Activated CD4-positive, alpha-beta memory T cell treated with anti-CD3 and anti-CD28 coated beads for 36 hours (primary cell): Measurements from ENCODE around the gene TBRG4. TPM values are rescaled to one million over a fixed set of nuclear protein-coding genes. Genes with fewer than 3 reads are reported as not detected.
A peak's percentile ranks its signal among the peaks of the same experiment; 100 is the strongest.

Experiments used
- CTCF ChIA-PET: fragments of 350-600 bp; sonication (Branson Sonifier 250); formaldehyde crosslinking; loops from one replicate; lab custom pipeline; 2021; ENCODE audit warnings: antibody characterized with exemption, inconsistent platforms; lab: Charles Lee
- POLR2A ChIA-PET: fragments of 350-600 bp; sonication (Branson Sonifier 250); formaldehyde crosslinking; loops from one replicate; lab custom pipeline; 2021; ENCODE audit warnings: antibody characterized with exemption; lab: Charles Lee
- DNase-seq: peaks from one replicate; pipeline ENCODE4 v3.0.0-alpha.2; 2020
- H3K27ac Mint-ChIP-seq: one replicate; pipeline ENCODE4 v1.8.0; 2021; ENCODE audit warnings: mixed read lengths
- H3K27me3 Mint-ChIP-seq: one replicate; pipeline ENCODE4 v1.8.0; 2021; ENCODE audit warnings: mixed read lengths
- H3K36me3 Mint-ChIP-seq: one replicate; pipeline ENCODE4 v1.8.0; 2021; ENCODE audit warnings: mixed read lengths
- H3K4me1 Mint-ChIP-seq: one replicate; pipeline ENCODE4 v1.8.0; 2021; ENCODE audit warnings: low read depth, mixed read lengths
- H3K4me3 Mint-ChIP-seq: one replicate; pipeline ENCODE4 v1.8.0; 2021; ENCODE audit warnings: mild to moderate bottlenecking, mixed read lengths
- H3K9me3 Mint-ChIP-seq: one replicate; pipeline ENCODE4 v1.8.0; 2021; ENCODE audit warnings: mixed read lengths
- intact Hi-C: fragments of 100-400 bp; cut with micrococcal nuclease; formaldehyde crosslinking; loops from one replicate; pipeline ENCODE4 v1.15.1; 2023
- total RNA-seq, 2 experiments: library from RNA; stranded (reverse); gene quantifications; one replicate each; pipeline ENCODE4 v1.2.3, GENCODE V29; 2021

TBRG4 gene
- total RNA-seq, 2 experiments from 2014 or later, result 135 to 137 TPM

- intact Hi-C loops, result no loop called here
- Mint-ChIP-seq H3K27me3 (no peaks in the 10 kb centered on the region), H3K27ac (no peak overlapping the region), H3K36me3 (peaks cover 28% of the 10 kb centered on the region), H3K4me3 (no peak overlapping the region), H3K9me3 (no peaks in the 10 kb centered on the region), H3K4me1 (no peaks in the 10 kb centered on the region)
- DNase-seq, result no peak
- CTCF ChIA-PET, result no interaction called here
- POLR2A ChIA-PET, result interaction anchor here (1.0 to 1.1 kb wide), 2 partner anchors 9 to 126 kb away, joined by 3 read pairs; no protein-coding TSS in a partner anchor
These were observed 12.3 kb downstream of the TBRG4 start for GRCh38 chr7:45098983-45099839.

- CTCF ChIA-PET, result no interaction called here
- H3K9me3 Mint-ChIP-seq, result peaks cover 6% of the 10 kb centered on the region
- H3K27ac Mint-ChIP-seq, result no peak overlapping the region
- H3K4me1 Mint-ChIP-seq, result peaks cover 7% of the 10 kb centered on the region
- peaks cover 13% of the 10 kb centered on the region for H3K27me3 Mint-ChIP-seq
- POLR2A ChIA-PET, result no interaction called here
- no peak for DNase-seq
- intact Hi-C loops, result no loop called here
- no peak overlapping the region for H3K4me3 Mint-ChIP-seq
- H3K36me3 Mint-ChIP-seq, result no peaks in the 10 kb centered on the region
These were observed 18.6 kb downstream of the TBRG4 start for GRCh38 chr7:45092931-45093235.

- ChIA-PET POLR2A (no interaction called here), CTCF (no interaction called here)
- intact Hi-C loops, result no loop called here
- peaks cover 6% of the 10 kb centered on the region for H3K9me3 Mint-ChIP-seq
- H3K27me3 Mint-ChIP-seq, result peaks cover 13% of the 10 kb centered on the region
- no peaks in the 10 kb centered on the region for H3K36me3 Mint-ChIP-seq
- H3K4me3 Mint-ChIP-seq, result no peak overlapping the region
- H3K27ac Mint-ChIP-seq, result no peak overlapping the region
- peaks cover 7% of the 10 kb centered on the region for H3K4me1 Mint-ChIP-seq
- DNase-seq, result no peak
These were observed 19.2 kb downstream of the TBRG4 start for GRCh38 chr7:45092100-45092930.

- ChIA-PET POLR2A (interaction anchor here (1.0 kb wide), 1 partner anchor 46 kb away, joined by 3 read pairs; no protein-coding TSS in a partner anchor), CTCF (interaction anchor here (1.0 kb wide), 1 partner anchor 46 kb away, joined by 3 read pairs; no protein-coding TSS in a partner anchor)
- Mint-ChIP-seq H3K4me1 (peaks cover 7% of the 10 kb centered on the region), H3K27ac (no peak overlapping the region), H3K9me3 (peaks cover 6% of the 10 kb centered on the region), H3K36me3 (no peaks in the 10 kb centered on the region), H3K4me3 (peak overlapping the region; percentile 70), H3K27me3 (peaks cover 13% of the 10 kb centered on the region)
- intact Hi-C loops, result no loop called here
- peak; percentile 82 for DNase-seq
These were observed 22.1 kb downstream of the TBRG4 start for GRCh38 chr7:45089341-45089891.

- H3K4me1 Mint-ChIP-seq, result peaks cover 7% of the 10 kb centered on the region
- POLR2A ChIA-PET, result no interaction called here
- H3K36me3 Mint-ChIP-seq, result no peaks in the 10 kb centered on the region
- intact Hi-C loops, result no loop called here
- peaks cover 6% of the 10 kb centered on the region for H3K9me3 Mint-ChIP-seq
- no peak for DNase-seq
- CTCF ChIA-PET, result interaction anchor here (1.0 kb wide), 1 partner anchor 47 kb away, joined by 3 read pairs; no protein-coding TSS in a partner anchor
- no peak within 1 kb of the TSS for H3K27ac Mint-ChIP-seq
- H3K4me3 Mint-ChIP-seq, result peak within 1 kb of the TSS; percentile 70
- peaks cover 13% of the 10 kb centered on the region for H3K27me3 Mint-ChIP-seq
These were observed 22.6 kb downstream of the TBRG4 start, which contains the start of gene NACAD for GRCh38 chr7:45088821-45089340. NACAD (minus strand) TSS chr7:45088969; CDS start chr7:45088894, 75 bp downstream.

- peak overlapping the region; percentile 20 for H3K4me3 Mint-ChIP-seq
- intact Hi-C loops, result no loop called here
- H3K9me3 Mint-ChIP-seq, result peaks cover 3% of the 10 kb centered on the region
- H3K36me3 Mint-ChIP-seq, result no peaks in the 10 kb centered on the region
- DNase-seq, result no peak
- peaks cover 13% of the 10 kb centered on the region for H3K27me3 Mint-ChIP-seq
- CTCF ChIA-PET, result no interaction called here
- H3K27ac Mint-ChIP-seq, result no peak overlapping the region
- peaks cover 7% of the 10 kb centered on the region for H3K4me1 Mint-ChIP-seq
- POLR2A ChIA-PET, result no interaction called here
These were observed 23.3 kb downstream of the TBRG4 start for GRCh38 chr7:45088146-45088701.

GRCh38 chr7:45087301-45088145 lies 24.0 kb downstream of the TBRG4 start:
- no peak overlapping the region for H3K4me3 Mint-ChIP-seq
- H3K27ac Mint-ChIP-seq, result no peak overlapping the region
- peaks cover 13% of the 10 kb centered on the region for H3K27me3 Mint-ChIP-seq
- intact Hi-C loops, result no loop called here
- H3K9me3 Mint-ChIP-seq, result no peaks in the 10 kb centered on the region
- no peak for DNase-seq
- H3K36me3 Mint-ChIP-seq, result no peaks in the 10 kb centered on the region
- ChIA-PET CTCF (interaction anchor here (1.0 kb wide), 1 partner anchor 114 kb away, joined by 3 read pairs; no protein-coding TSS in a partner anchor), POLR2A (no interaction called here)
- peaks cover 7% of the 10 kb centered on the region for H3K4me1 Mint-ChIP-seq

GRCh38 chr7:45086331-45087065 lies 25.0 kb downstream of the TBRG4 start:
- no peak overlapping the region for H3K27ac Mint-ChIP-seq

GRCh38 chr7:45085619-45086200 lies 25.8 kb downstream of the TBRG4 start:
- DNase-seq, result no peak

More at GRCh38 chr7:45086331-45087065, 25.0 kb downstream of the TBRG4 start:
- no peak for DNase-seq
- H3K4me1 Mint-ChIP-seq, result peaks cover 7% of the 10 kb centered on the region
- H3K27me3 Mint-ChIP-seq, result peaks cover 13% of the 10 kb centered on the region
- no peaks in the 10 kb centered on the region for H3K9me3 Mint-ChIP-seq
- intact Hi-C loops, result no loop called here
- H3K36me3 Mint-ChIP-seq, result no peaks in the 10 kb centered on the region
- POLR2A ChIA-PET, result no interaction called here
- no peak overlapping the region for H3K4me3 Mint-ChIP-seq
- CTCF ChIA-PET, result interaction anchor here (1.0 kb wide), 1 partner anchor 113 kb away, joined by 3 read pairs; no protein-coding TSS in a partner anchor

GRCh38 chr7:45084901-45085618 lies 26.4 kb downstream of the TBRG4 start:
- Mint-ChIP-seq H3K27ac (no peak overlapping the region), H3K4me1 (peaks cover 7% of the 10 kb centered on the region), H3K27me3 (peaks cover 11% of the 10 kb centered on the region), H3K36me3 (no peaks in the 10 kb centered on the region), H3K4me3 (no peak overlapping the region), H3K9me3 (no peaks in the 10 kb centered on the region)
- POLR2A ChIA-PET, result no interaction called here
- intact Hi-C loops, result no loop called here
- no peak for DNase-seq
- CTCF ChIA-PET, result no interaction called here

More at GRCh38 chr7:45085619-45086200, 25.8 kb downstream of the TBRG4 start:
- peaks cover 13% of the 10 kb centered on the region for H3K27me3 Mint-ChIP-seq
- H3K27ac Mint-ChIP-seq, result no peak overlapping the region
- CTCF ChIA-PET, result no interaction called here
- no peak overlapping the region for H3K4me3 Mint-ChIP-seq
- no peaks in the 10 kb centered on the region for H3K36me3 Mint-ChIP-seq
- intact Hi-C loops, result no loop called here
- no peaks in the 10 kb centered on the region for H3K9me3 Mint-ChIP-seq
- POLR2A ChIA-PET, result no interaction called here
- peaks cover 7% of the 10 kb centered on the region for H3K4me1 Mint-ChIP-seq
